Measurements from ENCODE around the gene CPOX. TPM values are rescaled to one million over a fixed set of nuclear protein-coding genes. Genes with fewer than 3 reads are reported as not detected.

CPOX gene
- total and polyA plus RNA-seq, 2 experiments from 2014 or later, result 13.3 to 38.3 TPM

GRCh38 chr3:98560911-98561310 lies 32.5 kb downstream of the CPOX start:
- no peaks in the 10 kb centered on the region; the same call in 2 of the 3 replicates for H3K9me3 Mint-ChIP-seq
- H3K4me3 Mint-ChIP-seq, result no peak overlapping the region
- Histone ChIP-seq H3K9me2 (ENCODE audit: insufficient read depth) (no peaks in the 10 kb centered on the region), H3K4me2 (no peak overlapping the region), H4K20me1 (replicated peaks; ENCODE audit: insufficient read depth) (no peaks in the 10 kb centered on the region), H3K27ac (ENCODE audit: low read depth) (no peak overlapping the region), H3F3A (replicated peaks; ENCODE audit: low read depth) (no peaks in the 10 kb centered on the region), H3K4me1 (ENCODE audit: insufficient read depth) (no peaks in the 10 kb centered on the region), H2AFZ (no peak overlapping the region), H3K79me2 (replicated peaks; ENCODE audit: insufficient read depth) (no peaks in the 10 kb centered on the region), H3K4me3 (no peak overlapping the region), H3K36me3 (ENCODE audit: insufficient read depth) (no peaks in the 10 kb centered on the region), H3K27me3 (ENCODE audit: insufficient read depth) (no peaks in the 10 kb centered on the region)
- H3K36me3 Mint-ChIP-seq (ENCODE audit: low read depth), result no peaks in the 10 kb centered on the region
- DNase-seq (ENCODE audit: low spot score) (no peak), ATAC-seq (no peak)
- no peak overlapping the region for H3K27ac Mint-ChIP-seq
- TF ChIP-seq POLR2AphosphoS5 (IDR thresholded peaks at IDR 0.05; ENCODE audit: low read depth), result no peak
- no peak for TF ChIP-seq CREB1 (CRISPR knock-in tag; IDR thresholded peaks at IDR 0.05; ENCODE audit: low read depth)
- TF ChIP-seq ZNF114 (CRISPR knock-in tag; IDR thresholded peaks at IDR 0.05), result no peak
- TF ChIP-seq ZNF462 (CRISPR knock-in tag; IDR thresholded peaks at IDR 0.05), result no peak
- TF ChIP-seq REST (IDR thresholded peaks at IDR 0.05; ENCODE audit: unreplicated experiment), result no peak
- no peak for TF ChIP-seq ETS1 (IDR thresholded peaks at IDR 0.05)
- no peak for TF ChIP-seq CTCF (conservative IDR thresholded peaks at IDR 0.05; ENCODE audit: low read depth in 2 of 2)
- TF ChIP-seq JUNB (IDR thresholded peaks at IDR 0.05; ENCODE audit: unreplicated experiment), result no peak
- no peak for TF ChIP-seq NANOG (IDR thresholded peaks at IDR 0.05; ENCODE audit: borderline replicate concordance)
- no peak for TF ChIP-seq EZH2phosphoT487 (IDR thresholded peaks at IDR 0.05; ENCODE audit: unreplicated experiment)
- TF ChIP-seq EZH2 (IDR thresholded peaks at IDR 0.05; ENCODE audit: low read depth, unreplicated experiment), result no peak
- no peak for TF ChIP-seq STAT1 (IDR thresholded peaks at IDR 0.05; ENCODE audit: unreplicated experiment)
- no peak for TF ChIP-seq ZNF331 (CRISPR knock-in tag; IDR thresholded peaks at IDR 0.05; ENCODE audit: low read depth)
- H3K4me1 Mint-ChIP-seq, result no peaks in the 10 kb centered on the region
- H3K27me3 Mint-ChIP-seq (ENCODE audit: insufficient read depth, low read depth, poor library complexity), result peaks cover 2% of the 10 kb centered on the region

All from GM23338 (cell line).